Inflammatory macrophage treated with lipopolysaccharide for 1 hour (primary cell): ENCODE measurements around the gene PTPRN2.
"Not testable (repeated sequence)": the region's sequence is repeated elsewhere in the genome, so short reads cannot be mapped to it uniquely, and the experiment has no call there.

Source experiments
- DNase-seq, 2 donors: peaks; one replicate each; pipeline ENCODE4 v3.0.0-alpha.2; 2020 to 2022

PTPRN2 gene

GRCh38 chr7:157704365-157704764, 883.3 kb downstream of the PTPRN2 start:
- DNase-seq, result no peak

GRCh38 chr7:157703534-157704195, 884.0 kb downstream of the PTPRN2 start:
- DNase-seq, result no peak

GRCh38 chr7:157703131-157703530, 884.5 kb downstream of the PTPRN2 start:
- DNase-seq, result no peak

- DNase-seq, result no peak
Measured at GRCh38 chr7:157702311-157703023, 885.2 kb downstream of the PTPRN2 start.

- not testable (repeated sequence) for DNase-seq
Measured at GRCh38 chr7:157701395-157702180, 886.0 kb downstream of the PTPRN2 start.

GRCh38 chr7:157700231-157701005, 887.2 kb downstream of the PTPRN2 start:
- DNase-seq, result no peak

GRCh38 chr7:157699357-157700013, 888.1 kb downstream of the PTPRN2 start:
- no peak for DNase-seq

- not testable (repeated sequence) for DNase-seq
Measured at GRCh38 chr7:157697287-157697686, 890.3 kb downstream of the PTPRN2 start.

GRCh38 chr7:157695609-157696008, 892.0 kb downstream of the PTPRN2 start:
- DNase-seq, result not testable (repeated sequence)

GRCh38 chr7:157694376-157694665, 893.3 kb downstream of the PTPRN2 start:
- DNase-seq, result no peak

- no peak for DNase-seq
Measured at GRCh38 chr7:157693521-157694375, 893.9 kb downstream of the PTPRN2 start.

- DNase-seq, result no peak
Measured at GRCh38 chr7:157693071-157693520, 894.5 kb downstream of the PTPRN2 start.

- DNase-seq, result no peak
Measured at GRCh38 chr7:157692460-157693011, 895.1 kb downstream of the PTPRN2 start.

- no peak for DNase-seq
Measured at GRCh38 chr7:157691586-157692459, 895.8 kb downstream of the PTPRN2 start.

GRCh38 chr7:157690833-157691585, 896.6 kb downstream of the PTPRN2 start:
- DNase-seq, result no peak

GRCh38 chr7:157690058-157690832, 897.4 kb downstream of the PTPRN2 start:
- no peak for DNase-seq

GRCh38 chr7:157689269-157690057, 898.2 kb downstream of the PTPRN2 start:
- no peak for DNase-seq
